Measurements from ENCODE around the gene USP54. TPM values are rescaled to one million over a fixed set of nuclear protein-coding genes. Genes with fewer than 3 reads are reported as not detected.

USP54 gene
- total RNA-seq, 1 experiment from 2014 or later: 32.8 TPM

- no peak for DNase-seq (ENCODE audit: low read depth, low spot score)
- H3K4me3 ChIP-seq (ENCODE audit: low read depth in 2 of 2, low read length in 2 of 2): no peak overlapping the region
- ATAC-seq: no peak
- in situ Hi-C loops (cut with HindIII; ENCODE audit: low pct_unique_long_range_greater_than_20kb, low sequenced_read_pairs) (no loop called here), intact Hi-C loops (cut with micrococcal nuclease; ENCODE audit: unreplicated experiment) (no loop called here)
- CTCF ChIA-PET: interaction anchor here (0.5 kb wide), 1 partner anchor 77 kb away, joined by 3 read pairs; no protein-coding TSS in a partner anchor
- H3K9me3 ChIP-seq (ENCODE audit: control insufficient read depth, insufficient read depth, low read depth, low read length): no peaks in the 10 kb centered on the region
- TF ChIP-seq REST (IDR thresholded peaks at IDR 0.05; ENCODE audit: insufficient read depth in 1 of 2, low read depth in 2 of 2, low read length in 1 of 2) (no peak), SIN3A (IDR thresholded peaks at IDR 0.05; ENCODE audit: borderline replicate concordance, insufficient read depth, low read depth, low read length) (no peak), CTCF (IDR thresholded peaks at IDR 0.05) (no peak), POLR2AphosphoS5 (IDR thresholded peaks at IDR 0.05; ENCODE audit: low read depth, low read length) (no peak), TCF7L2 (IDR thresholded peaks at IDR 0.05; ENCODE audit: low read depth, low read length) (no peak)
- no TSS peak for BruUV-seq (replicated peaks)
- H3K4me1 ChIP-seq (ENCODE audit: control insufficient read depth, insufficient read depth, low read length): no peaks in the 10 kb centered on the region
- H3K27ac ChIP-seq (ENCODE audit: low read length): no peak overlapping the region
- H3K27me3 ChIP-seq (ENCODE audit: control insufficient read depth, insufficient read depth, low read length): no peaks in the 10 kb centered on the region
- no peaks in the 10 kb centered on the region for H3K36me3 ChIP-seq (ENCODE audit: control insufficient read depth, insufficient read depth, low read length)
- POLR2A ChIA-PET: no interaction called here
Measured at GRCh38 chr10:73517166-73517888, 73.8 kb downstream of the USP54 start.

- in situ Hi-C loops (cut with HindIII; ENCODE audit: low pct_unique_long_range_greater_than_20kb, low sequenced_read_pairs): no loop called here
- Histone ChIP-seq H3K36me3 (ENCODE audit: control insufficient read depth, insufficient read depth, low read length) (no peaks in the 10 kb centered on the region), H3K9me3 (ENCODE audit: control insufficient read depth, insufficient read depth, low read depth, low read length) (no peaks in the 10 kb centered on the region), H3K4me3 (ENCODE audit: low read depth in 2 of 2, low read length in 2 of 2) (no peak overlapping the region), H3K27me3 (ENCODE audit: control insufficient read depth, insufficient read depth, low read length) (no peaks in the 10 kb centered on the region), H3K27ac (ENCODE audit: low read length) (no peak overlapping the region), H3K4me1 (ENCODE audit: control insufficient read depth, insufficient read depth, low read length) (no peaks in the 10 kb centered on the region)
- TF ChIP-seq REST (IDR thresholded peaks at IDR 0.05; ENCODE audit: insufficient read depth in 1 of 2, low read depth in 2 of 2, low read length in 1 of 2): no peak
- no peak for TF ChIP-seq SIN3A (IDR thresholded peaks at IDR 0.05; ENCODE audit: borderline replicate concordance, insufficient read depth, low read depth, low read length)
- TF ChIP-seq TCF7L2 (IDR thresholded peaks at IDR 0.05; ENCODE audit: low read depth, low read length): no peak
- no peak for TF ChIP-seq CTCF (IDR thresholded peaks at IDR 0.05)
- no peak for TF ChIP-seq POLR2AphosphoS5 (IDR thresholded peaks at IDR 0.05; ENCODE audit: low read depth, low read length)
- no TSS peak for BruUV-seq (replicated peaks)
- DNase-seq (ENCODE audit: low read depth, low spot score) (no peak), ATAC-seq (no peak)
- intact Hi-C loops (cut with micrococcal nuclease; ENCODE audit: unreplicated experiment): no loop called here
- POLR2A ChIA-PET: no interaction called here
- CTCF ChIA-PET: no interaction called here
Measured at GRCh38 chr10:73512207-73512743, 78.9 kb downstream of the USP54 start.
